ENCODE results near the gene ZNF512.
A peak's percentile ranks its signal among the peaks of the same experiment; 100 is the strongest.

Gene ZNF512

DNA sequence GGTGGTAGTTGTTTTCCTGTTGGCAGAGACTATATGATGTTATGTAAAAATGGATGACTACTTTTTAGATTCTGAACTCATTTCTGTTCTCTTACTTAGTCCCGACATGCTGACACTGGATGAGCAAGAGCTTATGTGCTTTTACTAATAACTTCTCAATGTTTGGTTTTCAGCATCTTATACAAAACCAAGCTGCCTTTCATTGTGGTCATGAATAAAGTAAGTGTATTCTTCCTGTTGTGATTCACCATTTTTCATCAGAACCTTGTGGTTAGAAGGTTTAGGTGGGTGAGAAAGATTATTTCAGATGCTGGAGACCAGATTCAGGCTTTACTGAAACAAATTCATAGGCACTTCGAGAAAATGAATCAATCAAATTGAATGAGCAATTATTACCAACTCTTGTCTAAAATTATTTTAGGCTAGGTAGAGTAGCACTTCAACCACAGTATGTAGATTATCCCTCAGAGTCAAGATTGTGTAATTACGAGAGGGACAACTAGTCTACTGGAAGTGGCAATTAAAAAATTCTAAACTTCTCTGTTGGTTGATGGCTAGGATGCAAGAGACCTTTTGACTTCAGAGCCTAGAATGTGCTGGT is 55.3 kb downstream of the ZNF512 start:
- no peak for DNase-seq (ENCODE audit: low read depth)

DNA sequence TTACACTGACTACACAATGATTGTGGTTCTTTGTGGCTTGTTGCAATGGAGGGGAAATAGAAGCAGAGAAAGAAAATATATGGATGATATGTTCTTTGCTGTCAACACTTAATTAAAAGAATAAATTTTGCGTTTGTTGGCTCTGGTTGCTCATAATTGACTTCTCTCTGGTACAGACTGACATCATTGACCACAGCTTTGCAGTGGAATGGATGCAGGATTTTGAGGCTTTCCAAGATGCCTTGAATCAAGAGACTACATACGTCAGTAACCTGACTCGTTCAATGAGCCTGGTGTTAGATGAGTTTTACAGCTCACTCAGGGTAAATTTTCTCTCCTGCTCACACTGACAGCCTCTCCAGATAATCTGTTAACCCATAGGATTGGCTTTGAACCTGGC is 55.9 kb downstream of the ZNF512 start:
- DNase-seq (ENCODE audit: low read depth), result no peak

DNA sequence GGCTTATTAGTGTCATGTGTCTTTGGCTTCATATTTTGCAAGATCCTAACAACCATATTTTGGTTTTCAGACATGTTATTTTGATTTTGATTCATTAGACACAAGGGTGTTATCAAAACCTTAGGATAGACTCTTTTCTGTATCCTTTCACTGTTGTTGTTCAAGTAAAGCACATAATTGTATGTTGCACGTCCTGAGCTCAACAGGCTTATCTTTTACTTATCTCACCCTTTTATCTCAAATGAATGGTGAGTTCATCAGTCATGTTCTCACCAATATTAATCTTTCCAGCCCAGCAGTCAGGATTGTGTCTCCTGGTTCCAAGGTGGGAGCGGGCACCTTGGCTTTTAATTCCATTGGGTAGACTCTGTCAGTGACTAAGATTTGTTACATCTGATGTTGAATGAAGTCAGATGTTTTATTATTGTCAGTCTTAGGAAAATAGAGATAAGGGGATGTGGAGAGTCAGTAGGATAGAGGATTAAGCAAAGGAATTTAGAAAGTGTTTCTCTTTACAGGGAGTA is 57.9 kb downstream of the ZNF512 start:
- DNase-seq (ENCODE audit: low read depth), result no peak

DNA sequence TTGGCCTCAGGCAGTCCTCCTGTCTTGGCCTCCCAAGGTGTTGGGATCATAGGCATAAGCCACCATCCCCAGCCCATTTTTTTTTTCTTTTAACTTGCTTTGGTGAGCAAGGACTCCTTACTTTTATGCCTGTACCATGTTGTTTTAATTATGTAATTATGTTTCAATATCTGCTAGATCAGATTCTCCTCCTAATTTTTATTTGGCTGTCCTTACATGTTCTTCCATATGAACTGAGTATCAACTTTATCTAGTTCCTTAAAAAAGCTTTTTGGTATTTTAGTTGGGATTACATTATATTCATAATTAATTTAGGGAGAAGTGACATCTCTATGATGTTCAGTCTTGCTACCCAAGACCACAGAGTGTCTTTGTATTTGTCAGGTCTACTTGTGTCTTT is 62.4 kb downstream of the ZNF512 start:
- no peak for DNase-seq (ENCODE audit: low read depth)

DNA sequence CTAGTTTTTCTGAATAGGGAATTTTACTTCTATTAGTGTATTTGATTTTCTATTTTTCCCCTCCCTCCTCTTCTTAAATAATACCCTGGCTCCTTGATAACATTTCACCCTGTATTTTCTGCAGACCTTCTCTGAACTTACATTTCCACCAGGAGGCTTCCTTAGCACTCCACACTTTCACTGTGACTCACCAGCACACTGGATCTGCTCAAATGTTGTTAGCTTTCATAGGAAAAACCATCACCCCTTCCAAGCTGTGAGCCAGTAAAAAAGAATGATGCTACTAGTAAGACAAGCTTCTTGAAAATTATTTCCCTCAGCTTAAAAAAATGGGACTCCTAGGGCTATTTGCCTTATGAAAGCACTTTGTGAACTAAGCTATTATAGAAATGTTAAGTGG is 64.4 kb downstream of the ZNF512 start:
- no peak for DNase-seq (ENCODE audit: low read depth)

DNA sequence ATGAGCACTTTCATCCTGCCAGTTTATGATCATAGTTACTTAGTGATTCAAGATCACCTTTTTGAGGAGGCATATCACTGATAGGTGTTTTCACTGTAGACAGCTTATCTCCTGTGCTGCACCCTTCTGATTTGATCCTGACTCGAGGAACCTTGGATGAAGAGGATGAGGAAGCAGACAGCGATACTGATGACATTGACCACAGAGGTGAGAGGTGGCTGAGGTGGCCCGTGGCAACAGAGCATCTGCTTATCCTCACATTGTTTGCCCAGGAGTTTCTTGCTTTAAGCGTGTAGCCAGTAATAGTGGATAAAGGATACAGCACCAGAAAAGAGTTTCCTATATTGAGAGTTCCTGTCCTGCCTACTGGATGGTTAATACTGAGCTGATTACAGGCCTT is 64.9 kb downstream of the ZNF512 start:
- DNase-seq (ENCODE audit: low read depth), result no peak

DNA sequence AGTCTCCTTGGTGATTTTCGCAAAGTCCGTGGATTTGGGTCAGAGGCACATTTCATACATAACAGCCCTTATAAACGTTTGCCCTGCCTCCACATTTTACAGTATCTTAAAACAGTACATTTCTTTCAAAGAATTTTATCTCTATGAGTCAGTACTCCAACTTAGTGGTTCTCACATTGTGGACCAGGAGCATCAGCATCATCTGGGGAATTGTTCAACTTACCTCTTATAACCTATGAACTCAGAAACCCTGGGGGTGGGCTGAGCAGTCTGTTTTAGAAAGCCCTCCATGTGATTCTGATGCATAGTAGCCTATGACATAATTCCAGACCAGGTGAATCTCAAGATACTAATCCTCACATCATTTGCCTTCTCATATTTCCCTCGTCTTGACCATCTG is 68.2 kb downstream of the ZNF512 start:
- DNase-seq (ENCODE audit: low read depth), result no peak

DNA sequence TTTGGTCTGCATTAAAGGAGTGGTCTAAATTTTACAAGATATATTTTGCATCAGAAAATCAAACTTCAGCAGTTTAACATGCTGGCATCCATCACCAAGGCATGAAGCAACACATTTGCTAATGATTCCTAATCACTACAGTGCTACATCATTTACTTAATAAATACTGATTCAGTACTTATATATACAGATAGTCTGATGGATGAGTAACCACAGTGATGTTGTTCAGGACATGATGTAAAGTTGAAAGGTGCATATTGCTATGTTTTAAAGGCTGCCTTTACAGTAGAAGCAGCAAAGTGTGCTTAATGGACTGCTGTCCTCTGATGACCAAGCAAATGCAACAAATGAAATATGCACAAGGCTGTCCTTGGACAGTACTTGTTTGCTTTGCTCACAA is 69.5 kb downstream of the ZNF512 start:
- DNase-seq (ENCODE audit: low read depth), result no peak

DNA sequence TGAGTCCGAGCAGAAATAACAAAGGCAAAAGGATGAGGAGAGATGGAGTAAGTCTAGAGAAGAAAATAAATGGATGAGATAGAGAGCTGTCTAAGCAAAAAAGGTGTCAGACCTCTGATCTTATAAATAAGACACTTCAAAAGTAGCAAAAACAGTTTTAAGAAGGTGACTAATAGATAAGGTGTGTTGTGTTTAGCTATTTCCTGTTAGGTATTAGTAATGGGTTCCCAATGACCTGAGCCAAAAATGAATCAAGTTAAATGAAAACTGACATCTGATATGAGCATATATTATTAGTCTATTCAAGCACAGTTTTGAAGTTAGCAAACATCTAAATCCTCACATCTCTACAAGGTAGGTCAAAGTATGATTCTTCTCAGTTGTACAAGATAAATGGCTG is 69.9 kb downstream of the ZNF512 start:
- no peak for DNase-seq (ENCODE audit: low read depth)

DNA sequence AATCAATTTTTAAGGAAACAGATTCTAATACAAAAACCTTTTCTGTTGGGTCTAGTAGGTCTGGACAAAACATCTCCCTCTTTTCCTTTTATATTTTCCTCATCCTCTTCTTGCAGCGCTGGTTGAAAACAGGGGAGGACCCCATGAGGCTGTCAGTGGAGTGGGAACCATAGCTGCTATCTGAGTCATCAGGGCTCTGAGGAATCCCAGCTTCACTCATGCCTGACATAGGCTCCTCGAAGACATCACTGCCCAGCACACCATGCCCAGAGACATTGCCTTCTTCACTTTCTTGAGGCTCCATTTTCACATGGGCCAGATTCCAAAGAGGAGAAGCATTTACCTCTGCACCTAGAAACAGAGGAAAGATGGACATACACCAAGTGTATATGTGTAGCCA is 70.6 kb downstream of the ZNF512 start:
- DNase-seq (ENCODE audit: low read depth), result no peak

DNA sequence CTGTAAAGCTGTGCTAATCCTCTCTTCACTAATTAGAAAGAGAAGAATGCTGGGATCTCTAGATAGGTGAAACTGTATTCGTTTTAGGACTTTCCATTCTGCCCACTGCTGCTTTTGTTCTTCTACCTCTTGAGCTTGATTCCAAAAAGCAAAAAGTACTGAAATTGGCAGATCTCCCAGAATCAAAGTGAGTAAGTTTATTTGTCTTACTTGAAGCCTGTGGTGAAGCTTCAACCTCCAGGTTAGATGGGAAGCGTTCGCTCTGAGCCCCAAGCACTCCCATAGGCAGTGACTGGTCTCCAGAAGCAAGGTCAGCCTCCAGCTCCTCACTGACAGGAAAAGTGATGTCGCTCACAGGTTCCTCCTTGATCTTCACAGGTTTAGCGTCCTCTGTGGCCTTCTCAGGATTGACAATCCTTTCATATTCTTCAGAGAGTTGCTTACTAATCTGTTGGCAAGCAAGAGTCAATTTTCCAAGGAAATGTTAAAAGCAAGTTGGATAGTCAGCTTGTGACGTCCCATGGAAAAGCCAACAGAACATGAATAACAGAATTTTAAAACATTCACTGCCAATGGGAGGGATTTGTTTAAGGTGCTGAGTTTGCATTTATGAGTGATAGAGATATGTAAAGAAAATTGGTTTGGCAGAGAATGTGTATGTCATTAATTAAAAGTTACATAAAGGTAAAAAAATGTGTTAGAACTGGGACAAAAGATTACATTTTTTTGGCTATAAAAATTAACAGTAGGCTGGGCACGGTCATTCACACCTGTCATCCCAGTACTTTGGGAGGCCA is 72.5 kb downstream of the ZNF512 start:
- DNase-seq (ENCODE audit: low read depth), result peak; percentile 8

DNA sequence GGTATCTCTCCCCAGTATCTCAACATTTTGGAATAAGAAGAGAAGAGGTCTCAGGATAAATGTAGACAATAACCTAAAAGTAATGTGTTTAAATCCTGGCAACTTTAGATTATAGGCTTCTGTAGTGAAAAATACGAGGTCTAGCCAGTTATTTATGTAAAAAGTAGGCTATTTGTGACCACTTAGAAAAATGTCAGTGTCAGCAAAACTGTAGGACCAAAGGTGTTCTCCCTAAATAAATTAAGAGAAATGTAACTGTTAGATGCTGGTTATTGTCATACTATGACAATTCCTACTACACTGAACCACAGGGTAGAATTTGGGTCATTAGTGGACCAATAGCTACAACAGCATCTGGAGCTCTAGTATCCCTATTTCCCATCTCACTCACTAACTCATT is 78.5 kb downstream of the ZNF512 start:
- no peak for DNase-seq (ENCODE audit: low read depth)

DNA sequence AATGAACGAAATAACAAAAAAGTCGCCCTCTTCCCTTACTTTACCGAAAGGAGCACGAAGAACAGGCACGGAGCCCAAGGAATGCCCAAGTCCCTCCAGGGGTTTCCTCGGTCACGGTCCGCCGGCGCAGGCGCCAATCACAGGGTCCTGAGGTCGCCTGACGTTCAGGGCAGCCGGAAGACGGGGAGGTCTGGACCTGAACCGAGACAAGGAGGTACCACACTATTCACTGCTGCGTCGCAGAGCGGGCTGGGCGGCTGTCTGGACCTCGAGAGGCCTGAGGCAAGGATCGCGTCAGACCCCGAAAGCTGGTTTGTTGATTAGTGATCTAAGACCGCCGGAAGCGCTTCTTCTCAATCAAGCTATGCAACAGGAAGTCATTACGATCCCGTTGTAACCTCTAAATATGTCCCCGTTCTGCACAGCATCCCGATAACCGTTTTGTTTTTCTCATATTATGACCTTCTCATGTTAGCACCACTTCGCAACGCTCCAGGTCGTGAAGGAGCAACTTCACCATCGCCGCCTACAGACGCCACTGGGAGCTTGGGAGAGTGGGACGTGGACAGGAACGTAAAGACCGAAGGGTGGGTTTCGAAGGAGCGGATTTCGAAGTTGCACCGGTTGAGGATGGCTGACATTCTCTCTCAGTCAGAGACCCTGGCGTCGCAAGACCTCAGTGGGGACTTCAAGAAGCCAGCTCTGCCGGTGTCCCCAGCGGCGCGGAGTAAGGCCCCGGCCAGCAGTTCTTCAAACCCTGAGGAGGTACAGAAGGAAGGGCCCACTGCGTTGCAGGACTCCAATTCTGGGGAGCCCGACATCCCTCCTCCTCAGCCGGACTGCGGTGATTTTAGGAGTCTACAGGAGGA is 80.7 kb downstream of the ZNF512 start, which contains the start of the genes SLC4A1AP and SUPT7L:
Gene SLC4A1AP, plus strand, starts transcription at position 605 of the 869 bp plus-strand sequence. Its CDS starts 26 bp downstream, at position 631.
Gene SUPT7L, minus strand, starts transcription at position 330 of the 869 bp plus-strand sequence. CDS start 1,422 bp downstream, outside the sequence.
- DNase-seq (ENCODE audit: low read depth), result peak; percentile 80

DNA sequence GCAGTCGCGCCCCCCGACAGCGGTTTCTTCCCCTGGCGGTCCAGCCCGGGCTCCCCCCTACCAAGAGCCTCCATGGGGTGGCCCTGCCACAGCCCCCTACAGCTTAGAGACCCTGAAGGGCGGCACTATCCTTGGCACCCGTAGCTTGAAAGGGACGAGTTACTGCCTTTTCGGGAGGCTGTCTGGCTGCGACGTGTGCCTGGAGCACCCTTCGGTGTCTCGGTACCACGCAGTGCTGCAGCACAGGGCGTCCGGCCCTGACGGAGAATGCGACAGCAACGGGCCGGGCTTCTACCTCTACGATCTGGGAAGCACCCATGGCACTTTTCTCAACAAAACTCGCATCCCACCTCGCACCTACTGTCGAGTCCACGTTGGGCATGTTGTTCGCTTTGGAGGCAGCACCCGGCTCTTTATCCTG is 81.3 kb downstream of the ZNF512 start:
- DNase-seq (ENCODE audit: low read depth), result no peak

DNA sequence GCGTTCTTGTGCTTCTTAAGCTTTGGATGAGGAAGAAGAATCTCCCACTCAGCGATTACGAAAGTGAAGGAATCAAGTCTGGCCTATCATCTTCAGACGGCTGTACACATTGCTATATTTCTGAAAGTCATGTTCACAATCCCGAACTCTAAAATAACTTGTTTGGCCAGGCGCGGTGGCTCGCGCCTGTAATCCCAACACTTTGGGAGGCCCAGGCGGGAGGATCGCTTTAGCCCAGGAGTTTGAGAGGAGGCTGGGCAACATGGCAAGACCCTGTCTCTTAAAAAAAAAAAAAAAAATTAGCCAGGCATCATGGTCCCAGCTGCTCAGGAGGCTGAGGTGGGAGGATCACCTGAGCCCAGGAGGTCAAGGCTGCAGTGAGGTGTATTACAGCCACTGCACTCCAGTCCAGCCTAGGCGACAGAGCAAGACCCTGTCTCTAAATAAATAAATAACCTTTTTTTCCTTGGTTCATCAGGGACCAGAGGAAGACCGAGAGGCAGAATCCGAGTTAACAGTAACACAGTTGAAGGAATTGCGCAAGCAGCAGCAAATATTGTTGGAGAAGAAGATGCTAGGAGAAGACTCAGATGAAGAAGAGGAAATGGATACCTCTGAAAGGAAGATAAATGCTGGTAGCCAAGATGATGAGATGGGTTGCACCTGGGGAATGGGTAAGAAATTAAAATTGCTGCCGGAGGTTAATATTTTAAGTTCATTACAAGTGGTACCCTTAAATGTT is 82.0 kb downstream of the ZNF512 start:
- DNase-seq (ENCODE audit: low read depth), result no peak

DNA sequence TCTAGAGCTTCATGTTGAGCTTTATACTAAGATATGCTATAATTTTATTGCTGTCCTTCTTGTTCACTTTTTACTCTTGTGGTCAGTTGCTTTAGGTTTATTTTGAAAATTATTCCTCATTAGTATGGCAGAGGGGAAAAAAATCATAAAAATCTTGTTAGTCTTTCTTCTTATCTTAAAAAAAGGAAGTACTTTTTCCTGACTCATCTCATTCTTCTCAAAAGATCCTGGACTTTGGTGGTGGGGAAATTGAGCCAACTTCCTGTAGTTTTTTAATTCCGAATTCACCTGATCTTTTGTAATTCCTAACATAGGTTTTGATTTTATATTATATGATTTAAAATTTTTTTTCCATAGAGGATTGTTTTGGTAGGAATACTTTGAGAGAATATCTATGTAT is 84.6 kb downstream of the ZNF512 start:
- DNase-seq (ENCODE audit: low read depth), result no peak

DNA sequence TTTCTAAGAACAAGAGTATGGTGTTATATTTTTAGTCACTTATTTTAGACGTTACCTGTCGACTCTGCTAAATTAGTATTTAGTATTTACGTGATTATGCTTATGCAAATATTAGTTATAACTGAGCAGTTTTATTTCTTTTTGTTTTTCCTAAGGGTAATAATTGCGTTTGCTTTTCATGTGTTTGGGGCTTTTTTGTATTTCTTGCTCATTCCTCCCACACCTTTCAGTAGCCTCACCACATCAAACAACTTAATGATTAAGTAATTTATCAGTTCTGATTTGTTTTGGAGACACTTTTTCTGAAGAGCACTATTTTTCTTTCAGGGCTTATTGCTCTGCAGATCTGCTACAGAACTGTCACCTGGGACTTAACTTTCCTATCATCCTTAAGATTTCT is 88.4 kb downstream of the ZNF512 start:
- no peak for DNase-seq (ENCODE audit: low read depth)
